ENCODE measurements around the gene WNT9B. TPM values are rescaled to one million over a fixed set of nuclear protein-coding genes. Genes with fewer than 3 reads are reported as not detected.

The WNT9B gene
- total RNA-seq, 1 experiment from 2014 or later = not detected

- DNase-seq (ENCODE audit: extremely low read depth, low read depth) = no peak
These were observed 27.7 kb downstream of the WNT9B start for GRCh38 chr17:46879101-46879500.

- no peak for DNase-seq (ENCODE audit: extremely low read depth, low read depth)
These were observed 29.6 kb downstream of the WNT9B start for GRCh38 chr17:46881015-46881414.

- DNase-seq (ENCODE audit: extremely low read depth, low read depth) = no peak
These were observed 31.3 kb downstream of the WNT9B start for GRCh38 chr17:46882666-46883065.

DNA sequence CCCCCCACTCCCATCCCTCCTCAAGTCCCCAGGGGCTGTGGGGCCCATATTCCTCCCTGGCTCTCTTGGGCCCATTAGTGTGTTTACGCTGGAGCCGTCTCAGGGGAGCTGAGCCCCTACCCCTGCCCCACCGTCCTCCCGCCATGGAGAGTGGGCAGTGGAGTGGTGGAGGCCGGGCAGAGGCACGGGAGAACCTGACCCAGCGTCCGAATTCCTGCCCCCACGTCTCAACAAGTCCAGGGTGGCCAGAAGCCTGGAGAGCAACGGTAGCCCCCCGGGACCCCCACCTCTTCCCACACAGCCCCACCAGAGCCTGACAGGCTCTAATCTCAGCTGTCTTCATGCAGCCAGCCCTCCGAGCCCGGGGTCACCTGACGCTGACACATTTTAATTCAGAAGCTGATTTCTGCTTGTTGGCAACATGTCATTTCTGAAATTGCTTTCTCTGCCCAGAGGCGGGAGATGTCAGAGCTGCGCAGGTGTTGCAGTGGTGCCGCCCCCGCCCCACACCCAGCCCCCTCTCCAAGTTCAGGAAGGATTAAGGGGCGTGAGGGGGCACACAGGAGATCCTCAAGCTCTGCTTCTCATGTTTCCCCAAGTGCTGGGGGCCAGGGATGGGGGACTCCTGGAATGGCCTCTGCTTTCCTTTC is 32.6 kb downstream of the WNT9B start:
- no peak for DNase-seq (ENCODE audit: extremely low read depth, low read depth)

DNA sequence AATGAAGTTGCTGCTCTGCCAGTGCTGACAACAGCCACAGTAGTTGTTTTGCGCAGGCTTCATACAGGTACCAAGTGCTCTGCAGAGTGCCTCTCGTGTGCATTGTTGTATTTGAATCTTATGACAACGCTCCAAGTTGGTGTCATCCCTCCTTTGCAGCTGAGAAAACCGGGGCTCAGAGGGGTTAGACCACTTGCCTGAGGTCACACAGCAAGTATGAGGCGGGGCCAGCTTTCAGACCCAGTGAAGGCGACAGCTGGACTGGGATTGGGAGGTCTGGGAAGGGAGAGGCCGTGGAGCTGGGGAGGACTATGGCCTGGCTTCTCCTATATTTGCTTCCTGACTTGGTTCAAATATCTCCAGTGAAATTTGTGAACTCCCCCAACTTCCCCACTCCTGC is 33.2 kb downstream of the WNT9B start:
- DNase-seq (ENCODE audit: extremely low read depth, low read depth) = no peak

GRCh38 chr17:46885415-46886309 is 34.3 kb downstream of the WNT9B start:
- DNase-seq (ENCODE audit: extremely low read depth, low read depth) = no peak

GRCh38 chr17:46886310-46886663 is 34.9 kb downstream of the WNT9B start:
- no peak for DNase-seq (ENCODE audit: extremely low read depth, low read depth)

GRCh38 chr17:46887717-46888116 is 36.3 kb downstream of the WNT9B start:
- no peak for DNase-seq (ENCODE audit: extremely low read depth, low read depth)

- no peak for DNase-seq (ENCODE audit: extremely low read depth, low read depth)
These were observed 37.3 kb downstream of the WNT9B start for GRCh38 chr17:46888727-46889126.

DNA sequence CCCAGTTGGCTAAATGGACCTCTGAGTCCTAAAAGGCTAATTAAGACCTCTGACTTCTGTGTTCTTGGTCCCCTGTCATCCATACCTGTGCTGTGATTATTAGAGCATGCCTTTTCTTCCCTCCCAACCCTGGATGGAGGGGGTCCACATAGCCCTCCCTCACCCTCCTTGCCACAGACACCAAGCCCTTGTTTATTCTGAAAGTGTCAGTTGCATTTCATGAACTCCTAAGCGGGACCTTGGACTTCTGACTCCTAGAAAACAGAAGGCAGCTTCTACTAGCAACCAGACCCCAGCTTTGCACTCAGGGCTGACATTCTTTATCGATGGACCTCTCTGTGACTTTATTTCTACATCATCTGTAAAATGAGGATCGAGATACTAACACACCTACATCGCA is 38.1 kb downstream of the WNT9B start:
- DNase-seq (ENCODE audit: extremely low read depth, low read depth) = no peak

DNA sequence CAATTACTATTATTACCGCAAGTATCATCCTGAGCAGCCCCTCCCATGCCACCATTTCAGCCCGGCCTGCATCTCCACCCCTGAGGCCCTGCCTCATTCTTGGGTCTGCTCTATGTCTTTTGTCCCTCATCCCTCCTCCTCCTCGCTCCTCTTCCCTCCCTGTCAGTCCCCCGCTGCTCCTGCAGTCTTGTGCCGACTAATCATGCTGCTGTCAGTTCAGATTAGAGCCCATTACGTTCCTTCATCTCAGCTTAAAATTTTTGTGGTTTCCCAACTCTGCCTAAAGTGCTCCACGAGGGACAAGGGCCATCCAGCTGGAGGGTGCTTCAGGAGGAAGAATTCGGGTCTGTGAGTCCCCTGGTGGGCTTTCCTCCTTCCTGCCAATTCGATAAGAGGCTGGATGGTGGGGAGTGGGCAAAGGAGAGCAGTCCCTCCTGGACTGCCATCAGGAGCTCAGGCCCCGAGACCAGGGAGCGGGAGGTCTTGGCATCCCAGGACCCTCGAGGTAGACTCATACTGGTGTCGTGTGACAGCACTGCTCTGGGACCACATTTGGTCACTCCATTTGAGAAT is 38.7 kb downstream of the WNT9B start:
- no peak for DNase-seq (ENCODE audit: extremely low read depth, low read depth)

DNA sequence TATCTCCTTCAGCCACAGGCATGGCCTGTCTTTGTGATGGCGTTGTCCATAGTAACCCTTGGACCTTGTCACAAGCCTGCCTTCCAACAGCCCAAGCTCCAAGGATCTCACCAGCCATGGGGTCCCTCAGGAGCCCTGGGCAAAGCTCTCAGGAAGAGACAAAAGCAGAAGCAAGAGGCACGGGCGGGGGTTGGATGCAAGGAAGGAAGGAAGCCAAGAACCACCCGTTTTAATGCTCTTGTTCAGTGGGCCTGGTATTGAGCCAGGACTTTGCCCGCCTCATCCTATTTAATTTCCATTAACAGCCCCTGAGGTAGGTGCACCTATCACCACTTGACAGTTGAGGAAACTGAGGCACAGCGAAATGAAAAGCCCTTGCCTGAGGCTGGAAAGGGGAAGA is 39.3 kb downstream of the WNT9B start:
- DNase-seq (ENCODE audit: extremely low read depth, low read depth) = no peak

GRCh38 chr17:46892192-46892703 is 40.9 kb downstream of the WNT9B start:
- DNase-seq (ENCODE audit: extremely low read depth, low read depth) = no peak

- DNase-seq (ENCODE audit: extremely low read depth, low read depth) = no peak
These were observed 42.6 kb downstream of the WNT9B start for GRCh38 chr17:46894024-46894423.

GRCh38 chr17:46894476-46895151 is 43.2 kb downstream of the WNT9B start:
- DNase-seq (ENCODE audit: extremely low read depth, low read depth) = no peak

DNA sequence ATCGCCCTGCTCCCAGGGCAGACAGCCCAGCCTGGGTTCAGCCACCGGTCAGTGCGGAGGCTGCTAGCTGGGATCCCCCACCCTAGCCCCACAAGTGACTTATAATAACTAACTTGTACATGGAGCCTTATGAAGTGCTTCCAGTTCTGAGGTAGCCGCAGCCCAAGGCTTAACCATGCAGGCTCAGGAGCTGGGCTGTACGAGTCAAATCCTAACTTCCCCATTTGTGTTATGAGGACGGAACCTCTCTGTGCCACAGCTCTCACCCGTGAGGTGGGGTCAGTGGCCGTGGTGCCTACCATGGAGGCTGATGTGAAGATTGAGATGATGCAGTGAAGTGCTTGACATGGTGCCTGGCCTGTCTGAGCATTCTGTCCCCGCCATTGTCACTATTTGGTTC is 43.8 kb downstream of the WNT9B start:
- no peak for DNase-seq (ENCODE audit: extremely low read depth, low read depth)

DNA sequence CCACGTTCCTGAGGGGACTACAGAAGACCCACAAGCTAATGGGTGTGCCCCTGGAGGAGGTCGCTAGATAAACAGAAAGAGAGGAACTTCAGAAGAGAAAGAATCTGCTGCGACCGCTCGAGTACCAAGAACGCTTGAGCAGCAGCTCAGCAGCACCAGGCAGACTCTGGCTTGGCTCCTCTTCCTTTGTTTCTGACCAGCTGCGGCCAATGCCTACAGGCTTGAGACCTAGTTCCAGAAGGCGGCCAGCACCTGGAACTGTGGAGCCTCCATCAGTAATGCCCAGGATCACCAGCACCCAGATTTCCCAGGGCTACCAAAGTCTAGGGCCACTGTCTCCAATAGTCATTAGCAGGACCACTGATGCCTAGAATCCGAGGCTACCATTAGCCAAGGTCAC is 45.6 kb downstream of the WNT9B start:
- no peak for DNase-seq (ENCODE audit: extremely low read depth, low read depth)

DNA sequence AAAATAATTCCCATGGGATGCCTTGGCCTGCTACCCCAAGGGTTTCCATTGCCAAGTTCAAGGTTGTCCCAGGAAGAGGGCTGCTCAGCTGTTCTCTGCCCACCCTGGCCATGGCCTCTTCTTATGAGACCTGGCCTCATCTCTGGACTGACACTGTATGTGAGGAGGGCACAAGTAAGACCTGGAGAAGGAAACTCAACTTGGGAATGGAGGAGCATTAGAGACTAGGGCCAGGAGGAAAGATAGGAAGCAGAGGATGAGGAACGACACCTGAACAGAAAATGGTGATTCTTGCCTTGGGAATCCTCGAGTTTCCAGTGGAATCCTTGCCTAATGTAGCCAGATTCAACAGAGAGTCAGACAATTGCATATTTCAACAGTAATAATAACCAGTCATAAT is 47.0 kb downstream of the WNT9B start:
- DNase-seq (ENCODE audit: extremely low read depth, low read depth) = no peak

DNA sequence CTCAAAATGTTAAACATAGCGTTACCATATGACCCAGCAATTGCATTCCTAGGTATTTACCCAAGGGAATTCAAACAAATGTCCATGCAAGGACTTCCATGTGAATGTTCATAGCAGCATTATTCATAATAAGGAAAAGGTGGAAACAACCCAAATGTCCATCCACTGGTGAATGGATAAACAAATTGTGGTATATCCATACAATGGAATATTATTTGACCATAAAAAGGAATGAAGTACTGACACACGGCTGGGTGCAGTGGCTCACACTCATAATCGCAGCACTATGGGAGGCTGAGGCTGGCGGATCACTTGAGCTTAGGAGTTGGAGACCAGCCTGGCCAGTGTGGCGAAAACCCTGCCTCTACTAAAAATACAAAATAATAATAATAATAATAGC is 47.5 kb downstream of the WNT9B start:
- DNase-seq (ENCODE audit: extremely low read depth, low read depth) = no peak

DNA sequence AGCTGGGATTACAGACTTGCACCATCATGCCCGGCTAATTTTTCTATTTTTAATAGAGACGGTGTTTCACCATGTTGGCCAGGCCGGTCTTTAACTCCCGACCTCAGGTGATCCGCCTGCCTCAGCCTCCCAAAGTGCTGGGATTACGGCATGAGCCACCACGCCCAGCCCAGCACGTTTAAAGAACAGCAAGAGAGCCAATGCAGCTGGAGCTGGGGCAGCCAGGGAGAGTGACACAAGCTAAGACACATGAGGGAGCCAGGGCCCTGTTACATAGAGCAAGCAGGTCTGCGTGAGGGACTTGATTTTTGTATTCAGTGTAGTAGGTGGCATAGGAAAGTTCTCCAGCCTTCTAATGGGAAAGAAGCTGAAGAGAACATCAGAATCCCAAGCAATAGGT is 49.9 kb downstream of the WNT9B start:
- DNase-seq (ENCODE audit: extremely low read depth, low read depth) = no peak
